HS-5 (cell line): ENCODE results near the gene ADPRHL1.

ENCODE experiments used
- DNase-seq: peaks from one replicate; pipeline ENCODE4 v3.0.0-alpha.2; 2012; ENCODE audit warnings: low read depth

The ADPRHL1 gene

GRCh38 chr13:113452942-113453901 lies at the start of gene ADPRHL1:
Gene ADPRHL1, minus strand, starts transcription at chr13:113453488. Its CDS starts 51 bp downstream, at chr13:113453437.
- no peak for DNase-seq

DNA sequence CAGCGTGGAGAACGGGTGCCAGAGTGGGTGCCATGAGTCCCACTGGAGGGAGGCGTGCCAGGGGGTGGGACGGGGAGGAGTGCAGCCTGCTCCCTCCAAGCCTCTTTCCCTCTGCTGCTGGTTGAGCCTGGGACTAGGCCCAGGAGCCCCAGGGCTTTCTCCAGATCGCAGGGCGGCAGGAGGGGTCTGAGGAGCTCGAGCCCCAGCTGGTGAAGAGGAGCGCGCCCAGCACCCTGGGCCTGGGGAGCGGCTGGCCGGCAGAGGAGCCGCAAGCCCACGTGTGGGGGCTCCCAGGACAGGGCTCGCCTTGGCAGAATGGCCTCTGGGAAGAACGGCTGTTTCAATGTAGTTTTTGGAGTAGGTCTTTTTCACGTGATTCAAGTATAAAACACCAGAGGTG lies 49.4 kb upstream of the ADPRHL1 start:
- no peak for DNase-seq

- DNase-seq = no peak
Observed at GRCh38 chr13:113500530-113501265, 47.4 kb upstream of the ADPRHL1 start.

GRCh38 chr13:113499936-113500335 lies 46.6 kb upstream of the ADPRHL1 start:
- DNase-seq = no peak

DNA sequence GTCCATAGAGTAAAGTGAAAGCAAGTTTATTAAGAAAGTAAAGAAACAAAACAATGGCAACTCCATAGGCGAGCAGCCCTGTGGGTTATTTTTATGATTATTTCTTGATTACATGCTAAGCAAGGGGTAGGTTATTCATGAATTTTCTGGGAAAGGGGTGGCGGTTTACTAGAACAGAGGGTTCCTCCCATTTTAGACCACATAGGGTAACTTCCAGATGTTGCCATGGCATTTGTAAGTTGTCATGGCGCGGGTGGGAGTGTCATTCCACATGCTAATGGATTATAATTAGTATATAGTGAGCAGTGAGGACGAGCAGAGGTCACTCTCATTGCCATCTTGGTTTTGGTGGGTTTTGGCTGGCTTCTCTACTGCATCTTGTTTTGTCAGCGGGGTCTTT lies 45.6 kb upstream of the ADPRHL1 start:
- DNase-seq = no peak

DNA sequence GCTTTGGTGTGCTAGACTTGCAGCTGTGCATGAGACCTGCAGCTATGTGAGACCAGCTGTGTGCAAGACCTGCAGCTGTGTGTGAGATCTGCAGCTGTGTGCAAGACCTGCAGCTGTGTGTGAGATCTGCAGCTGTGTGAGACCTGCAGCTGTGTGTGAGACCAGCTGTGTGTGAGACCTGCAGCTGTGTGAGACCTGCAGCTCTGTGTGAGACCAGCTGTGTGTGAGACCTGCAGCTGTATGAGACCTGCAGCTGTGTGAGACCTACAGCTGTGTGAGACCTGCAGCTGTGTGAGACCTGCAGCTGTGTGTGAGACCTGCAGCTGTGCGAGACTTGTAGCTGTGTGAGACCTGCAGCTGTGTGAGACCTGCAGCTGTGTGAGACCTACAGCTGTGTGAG lies 43.9 kb upstream of the ADPRHL1 start:
- no peak for DNase-seq

DNA sequence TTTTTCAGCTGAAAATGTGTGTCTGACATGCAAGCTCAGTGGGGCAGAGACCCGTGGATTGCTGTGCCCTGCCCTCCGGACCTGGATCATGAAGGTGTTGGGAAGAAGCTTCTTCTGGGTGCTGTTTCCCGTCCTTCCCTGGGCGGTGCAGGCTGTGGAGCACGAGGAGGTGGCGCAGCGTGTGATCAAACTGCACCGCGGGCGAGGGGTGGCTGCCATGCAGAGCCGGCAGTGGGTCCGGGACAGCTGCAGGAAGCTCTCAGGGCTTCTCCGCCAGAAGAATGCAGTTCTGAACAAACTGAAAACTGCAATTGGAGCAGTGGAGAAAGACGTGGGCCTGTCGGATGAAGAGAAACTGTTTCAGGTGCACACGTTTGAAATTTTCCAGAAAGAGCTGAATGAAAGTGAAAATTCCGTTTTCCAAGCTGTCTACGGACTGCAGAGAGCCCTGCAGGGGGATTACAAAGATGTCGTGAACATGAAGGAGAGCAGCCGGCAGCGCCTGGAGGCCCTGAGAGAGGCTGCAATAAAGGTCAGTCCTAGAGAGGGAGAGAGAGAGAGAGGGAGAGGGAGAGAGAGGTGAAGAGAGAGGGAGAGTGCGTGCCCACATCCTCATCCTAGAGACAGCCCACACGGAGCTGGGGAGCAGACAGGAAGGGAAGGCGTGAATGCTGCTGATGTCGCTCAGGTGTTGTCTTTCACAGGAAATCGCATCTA lies 42.4 kb upstream of the ADPRHL1 start:
- DNase-seq = no peak

GRCh38 chr13:113493315-113493951 lies 40.1 kb upstream of the ADPRHL1 start:
- peak; percentile 53 for DNase-seq

DNA sequence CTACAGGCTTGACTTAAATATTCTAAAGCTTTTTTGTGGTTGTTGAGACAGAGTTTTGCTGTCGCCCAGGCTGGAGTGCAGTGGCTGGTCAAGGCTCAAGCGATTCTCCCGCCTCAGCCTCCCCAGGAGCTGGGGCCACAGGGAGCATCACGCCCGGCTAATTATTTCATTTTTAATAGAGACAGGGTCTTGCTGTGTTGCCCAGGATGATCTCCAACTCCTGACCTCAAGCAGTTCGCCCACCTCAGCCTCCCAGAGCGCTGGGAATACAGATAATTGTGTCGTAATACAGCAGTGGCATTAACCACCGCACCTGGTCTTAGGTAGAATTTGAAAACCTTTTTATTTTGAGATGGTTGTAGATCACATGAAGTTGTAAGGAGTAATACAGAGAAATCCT lies 38.7 kb upstream of the ADPRHL1 start:
- DNase-seq = no peak

GRCh38 chr13:113491418-113491883 lies 38.2 kb upstream of the ADPRHL1 start:
- DNase-seq = no peak

- DNase-seq = peak; percentile 31
Observed at GRCh38 chr13:113490496-113491417, 37.5 kb upstream of the ADPRHL1 start, which contains the start of gene DCUN1D2. Gene DCUN1D2, minus strand, starts transcription at chr13:113490711. Its CDS starts 42 bp downstream, at chr13:113490669.

GRCh38 chr13:113489549-113490495 lies 36.5 kb upstream of the ADPRHL1 start:
- peak; percentile 9 for DNase-seq

DNA sequence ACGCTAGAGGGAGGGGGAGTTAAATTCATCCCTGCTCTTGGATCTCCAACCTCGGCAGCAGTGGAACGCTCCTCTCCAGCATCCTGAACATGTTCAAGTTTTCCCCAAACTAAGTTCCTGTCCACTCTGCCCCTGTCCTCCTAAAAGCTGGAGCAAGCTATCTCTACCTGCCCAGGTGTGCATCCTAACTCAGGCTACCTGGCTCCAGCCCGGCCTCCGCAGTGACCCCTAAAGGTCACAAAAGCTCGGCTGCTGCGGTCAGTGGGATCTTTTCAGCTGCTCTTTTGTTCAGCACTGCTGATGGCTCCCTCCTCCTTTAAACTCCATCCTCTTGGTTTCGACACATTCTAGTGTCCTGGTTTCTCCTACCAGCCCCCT lies 35.9 kb upstream of the ADPRHL1 start:
- DNase-seq = no peak

DNA sequence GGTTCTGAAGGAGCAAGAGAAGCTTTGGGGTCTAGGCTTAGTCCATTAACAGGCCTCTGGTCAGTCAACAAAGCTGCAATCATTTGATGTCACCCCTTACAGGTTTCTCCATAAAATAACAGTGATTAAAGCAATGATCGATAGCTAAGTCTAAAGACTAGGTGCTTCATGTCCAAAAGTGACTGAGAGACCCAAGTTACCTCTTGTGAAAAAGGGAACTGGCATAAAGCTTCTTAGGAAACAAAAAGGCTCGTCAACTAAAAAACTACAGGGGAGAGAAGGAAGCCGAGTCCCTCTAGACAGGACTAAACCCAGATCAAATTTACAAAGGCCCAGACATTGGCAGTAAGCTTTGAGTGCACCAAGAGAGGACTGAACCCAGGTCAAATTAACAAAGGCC lies 35.0 kb upstream of the ADPRHL1 start:
- DNase-seq = no peak

- no peak for DNase-seq
Observed at GRCh38 chr13:113486698-113487097, 33.4 kb upstream of the ADPRHL1 start.

DNA sequence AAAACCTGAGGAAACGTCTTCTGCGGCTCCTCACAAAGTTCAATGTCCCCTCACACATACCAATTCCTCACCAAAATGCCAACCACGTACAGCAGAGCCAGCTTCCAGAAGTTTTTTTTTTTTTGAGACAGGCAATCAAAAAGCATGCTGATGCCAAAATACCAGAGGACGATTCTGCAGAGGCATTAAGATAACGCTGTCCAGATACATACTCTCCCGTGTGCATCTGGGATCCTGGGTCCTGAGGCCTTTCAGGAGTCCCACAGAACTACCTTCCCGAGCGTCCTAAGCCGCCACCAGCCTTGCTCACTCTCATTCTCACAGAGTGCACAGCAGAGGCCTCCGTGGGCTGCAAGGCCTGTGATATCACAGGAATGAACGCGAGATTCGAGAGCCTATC lies 32.3 kb upstream of the ADPRHL1 start:
- DNase-seq = no peak

DNA sequence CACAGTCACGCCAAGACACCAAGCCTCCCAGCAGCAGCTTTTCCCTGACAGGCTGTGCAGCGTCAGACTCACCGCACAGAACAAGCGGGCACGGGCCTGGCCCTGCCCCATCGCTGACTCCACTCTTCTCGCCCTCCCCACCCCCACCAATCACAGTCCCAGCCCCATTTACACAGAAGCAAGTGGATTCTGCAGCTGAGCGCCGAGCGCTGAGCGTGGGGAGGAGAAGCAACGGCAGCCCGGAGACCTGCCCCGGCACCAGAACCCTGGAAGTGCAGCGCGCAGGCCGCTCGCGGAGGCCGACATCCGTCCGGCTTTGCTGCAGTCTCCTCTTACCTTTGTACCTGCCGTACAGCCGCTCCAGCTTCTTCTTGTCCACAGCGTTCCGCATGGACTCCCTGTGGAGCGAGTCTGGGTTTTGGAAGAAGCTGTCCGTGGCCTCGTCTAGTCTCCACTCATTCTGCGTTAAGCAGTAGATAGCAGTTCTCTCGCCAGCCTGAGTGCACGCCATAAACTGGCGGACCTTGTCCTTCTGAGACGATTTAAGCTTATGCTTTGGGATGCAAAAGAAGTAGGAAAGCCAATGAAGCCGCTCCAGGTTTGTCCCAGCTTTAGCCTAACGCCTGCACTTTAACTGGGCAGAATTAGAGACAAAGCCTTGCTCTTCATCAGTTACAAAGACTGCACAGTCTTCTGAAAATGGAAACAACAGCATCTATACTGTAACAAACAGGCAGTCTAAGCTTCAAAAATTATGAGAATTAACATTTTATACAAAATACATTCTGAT lies 30.4 kb upstream of the ADPRHL1 start:
- DNase-seq = no peak

GRCh38 chr13:113483081-113483480 lies 29.8 kb upstream of the ADPRHL1 start:
- no peak for DNase-seq

- DNase-seq = no peak
Observed at GRCh38 chr13:113479179-113479578, 25.9 kb upstream of the ADPRHL1 start.
